Upper lobe of left lung (tissue), 6 donors: Measurements from ENCODE around the gene TENM4. TPM values are rescaled to one million over a fixed set of nuclear protein-coding genes. Genes with fewer than 3 reads are reported as not detected.

ENCODE experiments used
- ATAC-seq, 2 donors: fragments of 200-7000 bp; cut with Tn5 transposase; one replicate each; pipeline ENCODE4 v1.9.1; 2022; ENCODE audit warnings: mild to moderate bottlenecking in 2 of 2, moderate library complexity in 2 of 2; ENCODE audit not compliant: low FRiP score in 2 of 2
- DNase-seq, 2 donors: peaks; one replicate each; pipeline ENCODE4 v3.0.0-alpha.2; 2019 to 2020
- H3K27ac ChIP-seq, 4 donors: fragments of 200-600 bp; sonication (generic); one replicate each; pipeline ENCODE4 v1.5.1; 2016 to 2019
- H3K27me3 ChIP-seq, 4 donors: fragments of 200-600 bp; sonication (generic); one replicate each; pipeline ENCODE4 v1.5.1; 2017 to 2019
- H3K36me3 ChIP-seq, 4 donors: fragments of 200-600 bp; sonication (generic); one replicate each; pipeline ENCODE4 v1.5.1; 2016 to 2019
- H3K4me1 ChIP-seq, 4 donors: fragments of 200-600 bp; sonication (generic); one replicate each; pipeline ENCODE4 v1.5.1; 2018 to 2019
- H3K4me3 ChIP-seq, 4 donors: fragments of 200-600 bp; sonication (generic); one replicate each; pipeline ENCODE4 v1.5.1; 2017 to 2019; ENCODE audit warnings: mild to moderate bottlenecking in 2 of 4, moderate library complexity in 1 of 4
- H3K9me3 ChIP-seq, 4 donors: fragments of 200-600 bp; sonication (generic); one replicate each; pipeline ENCODE4 v1.5.1; 2018 to 2019
- EP300 ChIP-seq, 4 donors: sonication (generic); formaldehyde crosslinking; IDR thresholded peaks; one replicate each; pipeline ENCODE4 v1.5.1; 2017; ENCODE audit warnings: antibody characterized with exemption in 4 of 4, control low read depth in 2 of 4
- POLR2A ChIP-seq, 4 donors: fragments of 450-650 bp; IDR thresholded peaks; one replicate each; pipeline ENCODE4 v1.5.1; 2016 to 2017; ENCODE audit warnings: antibody characterized with exemption in 4 of 4, mild to moderate bottlenecking in 2 of 4
- POLR2AphosphoS5 ChIP-seq, 2 donors: sonication (generic); formaldehyde crosslinking; IDR thresholded peaks; one replicate each; pipeline ENCODE4 v1.5.1; 2017; ENCODE audit warnings: antibody characterized with exemption in 2 of 2
- WGBS, 2 donors: methylation state at CpG; one replicate each; pipeline ENCODE4 v1.1.5; 2017 to 2018; 5-methylcytosine and 5-hydroxymethylcytosine counted together
- total RNA-seq, 6 donors: library from RNA; depleted of rRNA in 4 of 6; stranded (reverse); fragments of >200 nt in 4 of 6; gene quantifications; one replicate each; pipeline versions ENCODE4 v1.1.0 to v1.2.1, GENCODE V29; 2016 to 2021
- TF ChIP-seq, protein P1 (sequence below), 6 experiments: fragments of 450-650 bp in 4 of 6; fragments of 200-600 bp in 2 of 6; sonication (generic) in 2 of 6; IDR thresholded peaks; one replicate each; pipeline ENCODE4 v1.5.1; 2016 to 2019; ENCODE audit warnings: antibody characterized with exemption in 6 of 6
- donor health status: DM: no; HTN: no; CAD: no; lungs with moderate emphysema.
- donor health status: DM: no; HTN: yes; CAD: no; lungs with severe emphysema.

TENM4 gene
- total RNA-seq, 6 donors from 2014 or later, result 0.11 to 20.0 (median 3.7) TPM

DNA sequence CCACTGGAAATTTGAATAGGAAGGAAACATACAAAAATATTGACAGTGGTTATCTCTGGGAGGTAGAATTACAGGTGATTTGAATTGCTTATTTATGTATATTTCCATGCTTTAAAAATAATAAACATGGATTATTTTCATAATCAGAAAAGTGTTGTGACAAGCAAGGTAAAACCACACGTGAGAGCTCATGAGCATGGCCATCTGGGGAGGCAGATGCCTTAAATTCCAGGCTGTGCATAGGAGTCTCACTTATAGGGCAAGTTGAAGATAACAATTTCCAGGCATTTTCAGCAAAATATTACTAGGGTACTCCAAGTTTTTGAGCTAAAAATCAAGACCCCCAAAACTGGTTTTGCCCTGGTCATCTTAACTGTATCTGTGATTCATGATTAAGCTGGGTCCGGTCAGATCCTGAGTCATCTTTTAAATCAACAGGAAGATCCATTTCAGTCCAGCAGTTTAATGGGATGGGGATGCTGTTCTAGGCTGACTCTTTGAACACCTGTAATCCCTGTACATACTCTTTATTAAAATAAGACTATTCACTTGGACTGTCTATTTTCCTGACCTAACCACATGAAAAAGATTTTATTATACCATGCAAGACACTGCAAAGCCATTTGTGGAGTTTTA is 750.4 kb downstream of the TENM4 start:
- Histone ChIP-seq H3K27ac (no peak overlapping the region), H3K4me1 (no peaks in the 10 kb centered on the region), H3K4me3 (no peak overlapping the region), H3K9me3 (no peaks in the 10 kb centered on the region), H3K36me3 (no peaks in the 10 kb centered on the region), H3K27me3 (no peaks in the 10 kb centered on the region)
- WGBS, 2 donors, result 73 to 86% methylated on average over 2 of the region's 2 CpGs
- ATAC-seq, result no peak
- no peak for TF ChIP-seq POLR2A (IDR thresholded peaks at IDR 0.05)
- TF ChIP-seq, protein P1, sequence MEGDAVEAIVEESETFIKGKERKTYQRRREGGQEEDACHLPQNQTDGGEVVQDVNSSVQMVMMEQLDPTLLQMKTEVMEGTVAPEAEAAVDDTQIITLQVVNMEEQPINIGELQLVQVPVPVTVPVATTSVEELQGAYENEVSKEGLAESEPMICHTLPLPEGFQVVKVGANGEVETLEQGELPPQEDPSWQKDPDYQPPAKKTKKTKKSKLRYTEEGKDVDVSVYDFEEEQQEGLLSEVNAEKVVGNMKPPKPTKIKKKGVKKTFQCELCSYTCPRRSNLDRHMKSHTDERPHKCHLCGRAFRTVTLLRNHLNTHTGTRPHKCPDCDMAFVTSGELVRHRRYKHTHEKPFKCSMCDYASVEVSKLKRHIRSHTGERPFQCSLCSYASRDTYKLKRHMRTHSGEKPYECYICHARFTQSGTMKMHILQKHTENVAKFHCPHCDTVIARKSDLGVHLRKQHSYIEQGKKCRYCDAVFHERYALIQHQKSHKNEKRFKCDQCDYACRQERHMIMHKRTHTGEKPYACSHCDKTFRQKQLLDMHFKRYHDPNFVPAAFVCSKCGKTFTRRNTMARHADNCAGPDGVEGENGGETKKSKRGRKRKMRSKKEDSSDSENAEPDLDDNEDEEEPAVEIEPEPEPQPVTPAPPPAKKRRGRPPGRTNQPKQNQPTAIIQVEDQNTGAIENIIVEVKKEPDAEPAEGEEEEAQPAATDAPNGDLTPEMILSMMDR (IDR thresholded peaks at IDR 0.05), result no peak
- TF ChIP-seq EP300 (IDR thresholded peaks at IDR 0.05), result no peak
- DNase-seq, result no peak

DNA sequence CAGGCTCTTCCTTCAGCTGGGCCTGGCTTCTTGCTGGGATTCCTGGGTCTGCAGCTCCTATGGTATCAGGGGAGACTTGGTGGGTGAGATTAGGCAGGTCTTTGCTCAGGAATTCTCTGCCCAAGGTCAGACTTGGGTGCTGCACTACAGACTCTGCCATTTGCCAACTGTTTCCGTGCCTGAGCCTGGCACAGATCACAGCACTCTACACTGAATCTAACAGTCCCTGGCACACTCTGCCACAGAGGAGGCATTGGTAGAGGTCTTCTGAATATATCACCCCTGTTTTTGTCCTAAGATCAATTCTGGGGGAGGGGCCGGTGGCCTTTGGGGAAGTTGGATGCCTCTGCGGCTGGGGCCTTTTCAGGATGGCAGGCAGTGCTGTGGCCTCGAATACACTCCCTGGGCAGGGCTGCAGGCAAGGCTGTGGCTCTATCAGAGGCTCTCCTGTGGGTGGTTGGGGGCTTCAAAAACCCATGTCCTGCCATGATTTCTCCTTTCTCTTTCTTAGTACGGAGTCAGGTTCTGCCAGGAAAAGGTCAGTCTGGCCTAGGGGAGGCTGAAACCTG is 751.2 kb downstream of the TENM4 start:
- H3K27ac ChIP-seq, result no peak overlapping the region
- TF ChIP-seq POLR2A (IDR thresholded peaks at IDR 0.05) (no peak), POLR2AphosphoS5 (IDR thresholded peaks at IDR 0.05) (no peak), EP300 (IDR thresholded peaks at IDR 0.05) (no peak)
- TF ChIP-seq, protein P1 (IDR thresholded peaks at IDR 0.05), result no peak
- DNase-seq, result no peak
- H3K4me1 ChIP-seq, result no peaks in the 10 kb centered on the region
- H3K27me3 ChIP-seq, result no peaks in the 10 kb centered on the region
- H3K4me3 ChIP-seq, result no peak overlapping the region
- 62 to 78% methylated on average over 4 to 5 of the region's 5 CpGs for whole genome bisulfite sequencing, 2 donors
- no peaks in the 10 kb centered on the region for H3K9me3 ChIP-seq
- H3K36me3 ChIP-seq, result no peaks in the 10 kb centered on the region
- ATAC-seq, result peak in 1 of 2 donors; percentile 8

- DNase-seq (no peak), ATAC-seq (no peak)
- no peaks in the 10 kb centered on the region for H3K4me1 ChIP-seq
- TF ChIP-seq POLR2AphosphoS5 (IDR thresholded peaks at IDR 0.05), result no peak
- no peak for TF ChIP-seq POLR2A (IDR thresholded peaks at IDR 0.05)
- TF ChIP-seq EP300 (IDR thresholded peaks at IDR 0.05), result no peak
- TF ChIP-seq, protein P1 (IDR thresholded peaks at IDR 0.05), result no peak
- WGBS, 2 donors, result 79 to 81% methylated on average over 3 of the region's 3 CpGs
- H3K4me3 ChIP-seq, result no peak overlapping the region
- H3K27me3 ChIP-seq, result no peaks in the 10 kb centered on the region
- no peaks in the 10 kb centered on the region for H3K36me3 ChIP-seq
- H3K27ac ChIP-seq, result no peak overlapping the region
- H3K9me3 ChIP-seq, result no peaks in the 10 kb centered on the region
Observed at GRCh38 chr11:78689101-78689500, 751.7 kb downstream of the TENM4 start.

DNA sequence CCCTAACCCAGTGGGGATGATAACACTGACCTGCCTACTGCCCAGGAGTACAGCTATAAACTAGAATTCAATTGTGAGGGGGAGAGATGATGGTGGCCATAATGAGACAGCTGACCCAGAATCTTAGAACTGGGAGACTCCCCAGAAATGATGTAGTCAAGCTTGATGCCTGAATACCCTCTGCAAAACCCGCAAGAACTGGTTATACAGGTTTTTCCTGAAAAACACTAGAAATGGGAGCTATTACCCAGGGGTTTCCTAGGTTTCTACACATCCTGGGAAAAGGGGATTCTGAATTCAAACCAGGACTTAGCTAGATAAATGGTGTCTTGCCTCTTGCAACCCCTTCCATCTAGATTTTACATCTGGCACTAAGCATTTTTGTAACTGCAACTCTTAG is 752.4 kb downstream of the TENM4 start:
- Histone ChIP-seq H3K27me3 (no peaks in the 10 kb centered on the region), H3K9me3 (no peaks in the 10 kb centered on the region), H3K4me1 (no peaks in the 10 kb centered on the region), H3K36me3 (no peaks in the 10 kb centered on the region), H3K4me3 (no peak overlapping the region), H3K27ac (no peak overlapping the region)
- no peak for TF ChIP-seq POLR2AphosphoS5 (IDR thresholded peaks at IDR 0.05)
- TF ChIP-seq POLR2A (IDR thresholded peaks at IDR 0.05), result no peak
- no peak for TF ChIP-seq EP300 (IDR thresholded peaks at IDR 0.05)
- TF ChIP-seq, protein P1 (IDR thresholded peaks at IDR 0.05), result no peak
- WGBS, 2 donors, result 55 to 75% methylated on average over 1 of the region's 1 CpG
- DNase-seq, result no peak
- no peak for ATAC-seq

GRCh38 chr11:78685156-78685555 is 755.7 kb downstream of the TENM4 start:
- DNase-seq, result no peak
- Histone ChIP-seq H3K4me1 (no peaks in the 10 kb centered on the region), H3K9me3 (no peaks in the 10 kb centered on the region), H3K27ac (no peak overlapping the region), H3K4me3 (no peak overlapping the region), H3K36me3 (no peaks in the 10 kb centered on the region), H3K27me3 (no peaks in the 10 kb centered on the region)
- ATAC-seq, result no peak
- 69 to 82% methylated on average over 3 of the region's 3 CpGs for WGBS, 2 donors
- TF ChIP-seq, protein P1 (IDR thresholded peaks at IDR 0.05), result no peak
- TF ChIP-seq POLR2AphosphoS5 (IDR thresholded peaks at IDR 0.05) (no peak), EP300 (IDR thresholded peaks at IDR 0.05) (no peak), POLR2A (IDR thresholded peaks at IDR 0.05) (no peak)
